VCaP (cell line): ENCODE measurements around the gene CCDC192.

ENCODE experiments used
- H3K27ac ChIP-seq: fragments of 450-650 bp; 2 replicates; pipeline ENCODE4 v1.5.1; 2017
- TF ChIP-seq, protein P1 (sequence below): fragments of 450-650 bp; conservative IDR thresholded peaks from 2 replicates; pipeline ENCODE4 v1.5.1; 2017; ENCODE audit warnings: mild to moderate bottlenecking, moderate library complexity

The CCDC192 gene

GRCh38 chr5:127876384-127876783 lies 173.2 kb downstream of the CCDC192 start:
- H3K27ac ChIP-seq: peak overlapping the region; percentile 40; the same call in 1 of the 2 replicates
- TF ChIP-seq, protein P1, sequence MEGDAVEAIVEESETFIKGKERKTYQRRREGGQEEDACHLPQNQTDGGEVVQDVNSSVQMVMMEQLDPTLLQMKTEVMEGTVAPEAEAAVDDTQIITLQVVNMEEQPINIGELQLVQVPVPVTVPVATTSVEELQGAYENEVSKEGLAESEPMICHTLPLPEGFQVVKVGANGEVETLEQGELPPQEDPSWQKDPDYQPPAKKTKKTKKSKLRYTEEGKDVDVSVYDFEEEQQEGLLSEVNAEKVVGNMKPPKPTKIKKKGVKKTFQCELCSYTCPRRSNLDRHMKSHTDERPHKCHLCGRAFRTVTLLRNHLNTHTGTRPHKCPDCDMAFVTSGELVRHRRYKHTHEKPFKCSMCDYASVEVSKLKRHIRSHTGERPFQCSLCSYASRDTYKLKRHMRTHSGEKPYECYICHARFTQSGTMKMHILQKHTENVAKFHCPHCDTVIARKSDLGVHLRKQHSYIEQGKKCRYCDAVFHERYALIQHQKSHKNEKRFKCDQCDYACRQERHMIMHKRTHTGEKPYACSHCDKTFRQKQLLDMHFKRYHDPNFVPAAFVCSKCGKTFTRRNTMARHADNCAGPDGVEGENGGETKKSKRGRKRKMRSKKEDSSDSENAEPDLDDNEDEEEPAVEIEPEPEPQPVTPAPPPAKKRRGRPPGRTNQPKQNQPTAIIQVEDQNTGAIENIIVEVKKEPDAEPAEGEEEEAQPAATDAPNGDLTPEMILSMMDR: no peak

- H3K27ac ChIP-seq: no peak overlapping the region
These were observed 175.1 kb downstream of the CCDC192 start for GRCh38 chr5:127878174-127878750.

GRCh38 chr5:127884416-127884815 lies 181.2 kb downstream of the CCDC192 start:
- H3K27ac ChIP-seq: peak overlapping the region; percentile 82
- TF ChIP-seq, protein P1: no peak

More at GRCh38 chr5:127878174-127878750, 175.1 kb downstream of the CCDC192 start:
- TF ChIP-seq, protein P1: peak; percentile 80

GRCh38 chr5:127885176-127885575 lies 182.0 kb downstream of the CCDC192 start:
- peak overlapping the region; percentile 82 for H3K27ac ChIP-seq
- TF ChIP-seq, protein P1: no peak

- TF ChIP-seq, protein P1: no peak
- H3K27ac ChIP-seq: peak overlapping the region; percentile 82
These were observed 182.9 kb downstream of the CCDC192 start for GRCh38 chr5:127886081-127886480.

DNA sequence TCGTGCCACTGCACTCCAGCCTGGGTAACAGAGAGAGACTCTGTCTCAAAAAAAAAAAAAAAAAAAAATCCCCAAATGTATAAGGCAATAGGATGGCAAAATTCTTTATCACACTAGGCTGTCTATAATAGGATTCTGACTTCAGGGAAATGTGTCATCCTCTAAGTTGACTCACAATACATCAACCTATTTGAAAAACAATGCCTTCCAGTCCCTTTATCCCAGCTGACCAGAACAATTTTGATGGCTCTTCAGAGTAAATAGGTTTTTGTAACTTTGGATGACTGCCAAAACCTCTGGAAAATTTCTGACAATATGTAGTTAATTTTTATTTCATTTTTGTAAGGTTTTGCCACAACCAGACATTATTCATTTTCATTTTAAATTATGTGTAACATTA lies 184.1 kb downstream of the CCDC192 start:
- H3K27ac ChIP-seq: no peak overlapping the region
- TF ChIP-seq, protein P1: no peak

DNA sequence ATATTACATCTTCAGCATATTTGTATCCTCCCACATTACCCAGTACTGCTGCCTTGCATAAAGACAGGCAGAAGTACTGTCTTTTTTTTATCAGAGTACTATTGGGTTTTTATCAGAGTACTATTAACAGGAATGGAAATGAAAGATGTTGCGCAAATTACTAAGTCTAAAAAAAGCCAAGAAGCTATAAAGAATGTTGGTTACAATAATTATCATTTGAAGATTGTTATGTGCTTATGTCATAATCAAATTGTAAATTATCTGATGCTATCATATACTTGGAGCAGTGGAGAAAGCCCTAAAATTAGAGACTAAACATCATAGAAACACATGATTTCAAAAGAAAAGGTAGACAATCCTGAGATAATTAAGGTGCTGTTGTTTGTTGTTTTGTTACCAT lies 188.8 kb downstream of the CCDC192 start:
- peak overlapping the region; percentile 45; the same call in 1 of the 2 replicates for H3K27ac ChIP-seq
- TF ChIP-seq, protein P1: no peak
